ENCODE measurements around the gene ISCA1.

ISCA1 gene

GRCh38 chr9:86222667-86223066, 59.7 kb downstream of the ISCA1 start:
- ATAC-seq (no peak), DNase-seq (no peak)

- no peak for ATAC-seq
- no peak for DNase-seq
Observed at GRCh38 chr9:86219606-86220005, 62.7 kb downstream of the ISCA1 start.

GRCh38 chr9:86217076-86217755, 65.1 kb downstream of the ISCA1 start:
- DNase-seq = no peak
- no peak for ATAC-seq
